ENCODE data around the gene FGF18. TPM values are rescaled to one million over a fixed set of nuclear protein-coding genes. Genes with fewer than 3 reads are reported as not detected.
A peak's percentile ranks its signal among the peaks of the same experiment; 100 is the strongest.
"Not testable (repeated sequence)": the region's sequence is repeated elsewhere in the genome, so short reads cannot be mapped to it uniquely, and the experiment has no call there.

The FGF18 gene
- total RNA-seq, 1 donor from 2014 or later = not detected

GRCh38 chr5:171413153-171413910 is 6.1 kb upstream of the FGF18 start:
- peaks cover 55% of the 10 kb centered on the region for H3K36me3 Mint-ChIP-seq (ENCODE audit: low read depth)

GRCh38 chr5:171413993-171414392 is 5.5 kb upstream of the FGF18 start:
- CTCF ChIA-PET = interaction anchor here (0.5 kb wide), 1 partner anchor 818 kb away, joined by 4 read pairs; no protein-coding TSS in a partner anchor
- H3K27ac Mint-ChIP-seq; DNase-seq; H3K9me3 Mint-ChIP-seq; H3K4me3 Mint-ChIP-seq; H3K27me3 Mint-ChIP-seq; POLR2A ChIA-PET; intact Hi-C loops (cut with micrococcal nuclease); ATAC-seq (ENCODE audit: low read depth): not testable (repeated sequence)
- H3K4me1 Mint-ChIP-seq = peaks cover 10% of the 10 kb centered on the region
- H3K36me3 Mint-ChIP-seq (ENCODE audit: low read depth) = peaks cover 48% of the 10 kb centered on the region

More at GRCh38 chr5:171413153-171413910, 6.1 kb upstream of the FGF18 start:
- Mint-ChIP-seq H3K4me1 (peaks cover 3% of the 10 kb centered on the region), H3K4me3 (no peak overlapping the region), H3K27ac (no peak overlapping the region), H3K9me3 (no peaks in the 10 kb centered on the region), H3K27me3 (no peaks in the 10 kb centered on the region)
- POLR2A ChIA-PET = interaction anchor here (0.6 to 1.0 kb wide), 2 partner anchors 10 to 25 kb away, joined by 3 to 6 read pairs; no protein-coding TSS in a partner anchor
- CTCF ChIA-PET = interaction anchor here (0.5 kb wide), 1 partner anchor 819 kb away, joined by 4 read pairs; no protein-coding TSS in a partner anchor
- intact Hi-C loops (cut with micrococcal nuclease) = no loop called here
- no peak for TF ChIP-seq CTCF (IDR thresholded peaks at IDR 0.05)
- no peak for ATAC-seq (ENCODE audit: low read depth)
- no peak for DNase-seq

- peaks cover 13% of the 10 kb centered on the region for H3K4me1 Mint-ChIP-seq
- H3K4me3 Mint-ChIP-seq = no peak overlapping the region
- ChIA-PET CTCF (no interaction called here), POLR2A (interaction anchor here (0.6 kb wide), 3 partner anchors 14 to 552 kb away, joined by 3 to 7 read pairs (median 4); no protein-coding TSS in a partner anchor)
- no peak for ATAC-seq (ENCODE audit: low read depth)
- H3K36me3 Mint-ChIP-seq (ENCODE audit: low read depth) = peaks cover 39% of the 10 kb centered on the region
- no peak for TF ChIP-seq CTCF (IDR thresholded peaks at IDR 0.05)
- H3K27ac Mint-ChIP-seq = no peak overlapping the region
- no peak for DNase-seq
- intact Hi-C loops (cut with micrococcal nuclease) = no loop called here
- H3K27me3 Mint-ChIP-seq = peaks cover 2% of the 10 kb centered on the region
- no peaks in the 10 kb centered on the region for H3K9me3 Mint-ChIP-seq
Observed at GRCh38 chr5:171415115-171415730, 4.2 kb upstream of the FGF18 start.

- CTCF ChIA-PET = no interaction called here
- DNase-seq (no peak), ATAC-seq (ENCODE audit: low read depth) (no peak)
- H3K4me1 Mint-ChIP-seq = peaks cover 20% of the 10 kb centered on the region
- no peaks in the 10 kb centered on the region for H3K9me3 Mint-ChIP-seq
- no peak overlapping the region for H3K27ac Mint-ChIP-seq
- POLR2A ChIA-PET = no interaction called here
- peaks cover 8% of the 10 kb centered on the region for H3K27me3 Mint-ChIP-seq
- no peak for TF ChIP-seq CTCF (IDR thresholded peaks at IDR 0.05)
- H3K36me3 Mint-ChIP-seq (ENCODE audit: low read depth) = peaks cover 27% of the 10 kb centered on the region
- no peak overlapping the region for H3K4me3 Mint-ChIP-seq
- intact Hi-C loops (cut with micrococcal nuclease) = no loop called here
Observed at GRCh38 chr5:171416160-171417049, 3.0 kb upstream of the FGF18 start.

- intact Hi-C loops (cut with micrococcal nuclease) = loop anchor here (1.0 to 2.0 kb wide), 3 partner anchors 622 to 1278 kb away; no protein-coding TSS in a partner anchor
- DNase-seq = peak; percentile 42
- peak overlapping the region; percentile 71 for H3K4me3 Mint-ChIP-seq
- POLR2A ChIA-PET = interaction anchor here (1.0 to 1.3 kb wide), 2 partner anchors 29 to 31 kb away, joined by 3 to 6 read pairs; partner anchors contain the start of gene NPM1
- no peaks in the 10 kb centered on the region for H3K9me3 Mint-ChIP-seq
- no peak overlapping the region for H3K27ac Mint-ChIP-seq
- peaks cover 8% of the 10 kb centered on the region for H3K36me3 Mint-ChIP-seq (ENCODE audit: low read depth)
- peaks cover 20% of the 10 kb centered on the region for H3K27me3 Mint-ChIP-seq
- CTCF ChIA-PET = interaction anchor here (1.0 to 1.8 kb wide), 6 partner anchors 10 to 641 kb away, joined by 3 to 9 read pairs (median 4); no protein-coding TSS in a partner anchor
- peak; percentile 49 for TF ChIP-seq CTCF (IDR thresholded peaks at IDR 0.05)
- peak; percentile 67 for ATAC-seq (ENCODE audit: low read depth)
- peaks cover 20% of the 10 kb centered on the region for H3K4me1 Mint-ChIP-seq
Observed at GRCh38 chr5:171418316-171418981, 998 bp upstream of the FGF18 start.
